Cerebellar cortex (tissue), 1 donor: ENCODE results near the gene SMIM1.

ENCODE experiments used
- DNase-seq: peaks from one replicate; pipeline ENCODE4 v3.0.0-alpha.2; 2015; ENCODE audit warnings: low spot score

SMIM1 gene

DNA sequence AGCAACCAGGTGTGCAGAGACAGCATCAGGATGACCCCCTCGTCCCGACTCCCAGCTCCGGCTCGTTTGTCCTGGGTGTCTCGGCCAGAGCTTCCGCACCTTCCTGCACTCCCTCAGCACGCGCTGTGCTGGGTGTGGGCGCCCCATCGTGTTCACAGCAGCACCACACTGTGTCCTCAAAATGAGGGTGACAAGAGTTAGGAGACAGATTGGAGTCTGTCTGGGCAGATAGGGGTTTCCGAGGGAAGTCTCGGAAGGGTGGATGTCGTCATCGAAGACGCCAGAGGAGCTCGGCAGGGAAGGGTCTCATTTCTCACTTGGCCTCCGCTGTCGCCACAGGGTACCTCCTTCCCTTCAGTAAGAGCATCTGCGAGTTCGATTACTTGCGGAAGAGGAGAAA is 16.2 kb upstream of the SMIM1 start:
- no peak for DNase-seq

DNA sequence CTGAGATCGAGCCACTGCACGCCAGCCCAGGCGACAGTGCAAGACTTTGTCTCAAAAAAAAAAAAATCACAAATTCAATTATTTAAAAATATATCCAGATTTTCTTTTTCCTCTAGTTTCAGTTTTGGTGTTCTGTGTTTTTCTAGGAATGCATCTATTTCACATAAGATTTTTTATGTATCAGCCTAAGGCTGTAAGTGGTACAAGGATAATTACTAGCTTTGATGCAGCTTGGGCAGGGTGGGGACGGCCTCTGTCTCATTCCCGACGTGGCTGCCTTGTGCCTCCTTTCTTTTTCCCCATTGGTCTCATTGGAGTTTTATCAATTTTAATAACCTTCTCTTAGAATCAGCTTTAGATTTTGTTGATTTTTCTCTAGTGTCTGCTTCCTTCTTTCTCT is 13.4 kb upstream of the SMIM1 start:
- no peak for DNase-seq

- DNase-seq = no peak
These were observed 12.8 kb upstream of the SMIM1 start for GRCh38 chr1:3759796-3760195.

- no peak for DNase-seq
These were observed 11.1 kb upstream of the SMIM1 start for GRCh38 chr1:3761296-3762010.

DNA sequence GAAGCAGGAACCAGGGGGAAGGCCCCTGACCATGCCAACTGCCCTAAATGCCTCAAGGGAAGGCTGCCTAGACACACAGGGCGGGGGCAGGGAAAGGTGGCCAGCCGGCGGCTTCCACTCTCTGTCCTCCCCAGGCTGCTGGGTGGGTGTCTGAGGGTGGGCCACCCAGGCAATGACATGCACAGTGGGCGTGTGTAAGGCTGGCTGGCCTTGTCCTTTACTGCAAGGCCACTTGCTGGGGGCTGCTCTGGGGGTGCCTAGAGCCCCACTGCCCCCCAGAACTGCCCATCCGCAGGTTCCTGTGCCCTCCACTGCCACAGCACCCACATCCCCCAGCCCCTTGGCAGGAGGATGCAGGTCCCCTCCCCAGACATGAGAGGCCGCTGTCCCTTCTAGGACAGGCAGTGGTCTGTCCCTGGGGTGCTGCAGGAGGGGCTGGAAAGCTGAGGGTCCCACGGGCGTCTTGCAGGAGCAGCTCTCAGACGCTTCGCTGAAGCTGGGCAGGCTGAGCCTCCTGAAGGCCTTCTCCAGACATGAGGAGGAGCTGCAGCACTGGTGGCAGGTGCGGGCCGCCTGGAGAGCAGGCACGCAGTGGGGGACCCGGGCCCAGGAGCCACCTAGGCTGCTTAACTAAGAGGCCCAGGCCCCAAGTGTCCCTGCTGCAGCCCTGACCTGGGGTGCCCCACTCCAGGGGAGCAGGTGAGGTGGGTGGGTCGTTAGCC is 10.2 kb upstream of the SMIM1 start:
- DNase-seq = no peak

GRCh38 chr1:3762873-3763228 is 9.7 kb upstream of the SMIM1 start:
- no peak for DNase-seq

DNA sequence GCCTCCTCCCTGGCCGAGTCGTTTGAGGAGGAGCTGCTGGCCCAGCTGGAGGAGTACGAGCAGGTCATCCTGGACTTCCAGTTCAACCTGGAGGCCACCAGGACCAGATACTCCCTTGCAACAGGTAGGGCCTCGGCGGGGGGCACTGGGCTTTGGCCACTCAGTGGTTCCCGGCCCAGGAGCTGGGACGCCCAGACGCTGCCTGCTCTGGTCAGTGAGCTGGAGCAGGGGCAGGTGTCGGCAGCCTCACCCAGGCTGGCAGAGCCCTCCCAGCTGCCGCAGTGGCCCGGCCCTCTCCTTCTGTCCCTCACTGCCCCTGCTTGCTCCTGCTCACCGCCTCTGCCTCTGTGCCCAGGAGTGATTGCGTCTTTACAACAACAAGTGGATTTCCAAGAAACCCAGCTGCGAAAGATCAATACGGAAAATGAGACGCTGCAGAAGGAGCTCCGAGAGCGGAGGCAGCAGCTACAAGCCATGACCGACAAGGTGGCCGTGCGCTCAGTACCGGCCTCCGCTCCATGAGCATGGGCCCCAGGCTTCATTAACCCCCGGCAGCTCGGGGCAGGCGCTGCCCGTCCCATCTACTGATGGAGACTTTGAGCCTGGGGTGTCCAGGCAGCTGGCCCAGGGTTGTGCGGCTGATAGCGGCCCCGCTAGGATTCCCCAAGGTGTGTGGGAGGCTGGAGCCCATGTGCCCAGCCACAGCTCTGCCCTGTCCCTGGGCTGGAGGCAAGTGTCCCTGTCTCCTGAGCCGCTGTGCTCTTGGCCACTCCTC is 9.0 kb upstream of the SMIM1 start:
- DNase-seq = no peak

- DNase-seq = no peak
These were observed 5.1 kb upstream of the SMIM1 start for GRCh38 chr1:3767328-3767925.

DNA sequence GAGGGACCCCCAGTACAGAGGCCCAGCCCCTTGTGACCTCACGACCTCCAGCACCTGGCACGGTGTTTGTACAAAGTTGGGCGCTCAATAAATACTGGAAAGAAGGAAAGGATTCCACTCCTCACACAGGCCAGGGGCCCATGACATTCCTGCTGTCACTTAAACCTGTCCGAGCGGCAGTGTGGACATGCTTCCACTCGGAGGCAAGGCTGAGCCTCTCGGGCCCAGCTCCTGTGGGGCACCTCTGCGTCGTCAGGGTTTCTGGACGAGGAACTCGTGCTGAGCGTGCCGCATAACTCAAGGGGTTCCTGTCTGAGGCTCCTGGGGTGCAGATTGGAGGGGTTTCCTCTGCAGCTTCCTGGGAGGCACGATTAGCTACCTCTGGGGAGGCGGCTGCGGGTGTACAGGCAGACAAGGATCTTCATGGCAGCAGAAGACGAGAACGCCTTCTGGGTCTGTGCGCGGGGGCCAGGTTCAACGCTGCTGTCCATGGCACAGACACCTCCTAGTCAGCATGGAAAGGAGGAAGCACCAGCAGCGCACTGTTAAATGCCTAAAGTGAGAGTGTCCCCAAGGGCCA is 3.6 kb upstream of the SMIM1 start:
- DNase-seq = no peak

DNA sequence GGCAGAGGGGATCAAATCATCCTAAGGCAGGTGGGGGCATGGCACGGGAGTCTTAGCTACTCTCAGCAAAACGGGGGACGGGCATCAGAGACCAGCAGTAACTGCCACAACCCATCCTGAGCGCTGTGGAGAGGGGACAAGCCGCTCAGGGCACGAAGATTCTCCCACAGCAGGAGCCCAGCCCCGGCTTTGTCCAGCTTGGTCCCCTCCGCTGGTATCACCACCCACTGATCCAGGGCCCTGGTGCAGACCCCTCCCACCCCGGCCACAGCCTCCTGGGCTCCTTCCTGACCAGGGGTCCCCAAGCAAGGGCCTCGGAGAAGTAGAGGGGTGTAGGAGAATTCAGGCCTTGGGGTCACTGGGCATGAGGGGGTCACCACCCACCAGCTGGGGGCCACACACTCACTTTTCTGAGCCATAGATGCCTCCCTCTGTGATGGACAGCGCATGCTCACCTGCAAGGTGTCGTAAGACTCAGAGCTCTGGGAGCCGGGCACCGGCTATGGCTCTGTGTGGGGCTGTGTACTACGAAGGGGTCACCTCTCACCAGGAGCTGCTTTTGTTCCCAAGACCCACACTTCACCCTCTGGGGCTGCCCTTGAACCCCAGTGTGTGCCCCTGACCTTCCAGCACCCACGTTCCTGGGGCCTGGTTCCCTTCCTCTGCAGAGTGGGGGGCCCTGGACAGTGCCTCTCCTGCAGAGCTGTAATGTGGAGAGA is 2.3 kb upstream of the SMIM1 start:
- DNase-seq = no peak

DNA sequence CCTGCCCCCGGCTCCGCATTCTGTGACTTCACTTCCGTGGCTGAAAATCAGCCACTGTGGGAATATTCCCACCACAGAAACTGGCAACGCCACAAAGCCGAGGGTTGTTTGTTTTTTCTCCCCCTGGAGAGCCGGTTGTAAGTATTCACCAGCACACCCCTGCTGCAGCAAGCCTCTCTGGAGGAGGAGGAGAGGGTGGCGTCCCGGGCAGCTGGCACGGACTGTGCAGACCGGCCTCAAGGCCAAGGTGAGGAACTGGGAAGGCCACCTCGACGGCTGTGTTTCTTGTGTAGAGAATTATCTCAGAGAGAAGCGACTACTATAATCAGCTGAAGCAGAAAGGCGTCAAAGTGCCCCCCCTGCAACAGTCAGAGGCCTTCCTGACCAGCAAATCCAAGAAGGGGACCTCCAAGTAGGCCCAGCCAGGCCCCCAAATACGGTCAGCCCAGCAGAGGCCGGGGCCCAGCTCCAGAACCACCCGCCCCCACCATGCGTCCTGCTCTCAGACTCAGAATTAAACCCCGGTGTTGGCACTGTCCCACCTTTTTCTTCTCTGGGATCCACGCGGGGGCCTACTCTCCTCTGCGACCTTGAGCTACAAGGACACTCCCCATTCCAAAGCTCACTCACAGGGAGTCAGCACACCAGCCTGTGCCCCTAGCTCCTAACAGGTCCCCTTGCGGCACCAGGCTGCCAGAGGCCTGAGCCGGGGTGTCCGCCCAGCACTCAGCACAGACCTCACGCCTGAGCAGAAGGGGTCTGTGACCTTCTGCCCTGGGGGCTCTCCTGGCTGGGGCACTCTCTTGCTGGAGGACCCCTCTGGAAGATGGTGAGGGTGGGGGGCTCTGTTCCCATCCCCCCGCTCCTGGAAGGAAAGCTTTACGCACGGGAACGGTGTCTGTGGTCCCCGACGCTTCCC is 1.2 kb upstream of the SMIM1 start:
- no peak for DNase-seq

- peak; percentile 70 for DNase-seq
These were observed 378 bp upstream of the SMIM1 start for GRCh38 chr1:3772027-3772714.

GRCh38 chr1:3773572-3774275 is 1.2 kb downstream of the SMIM1 start:
- DNase-seq = no peak

DNA sequence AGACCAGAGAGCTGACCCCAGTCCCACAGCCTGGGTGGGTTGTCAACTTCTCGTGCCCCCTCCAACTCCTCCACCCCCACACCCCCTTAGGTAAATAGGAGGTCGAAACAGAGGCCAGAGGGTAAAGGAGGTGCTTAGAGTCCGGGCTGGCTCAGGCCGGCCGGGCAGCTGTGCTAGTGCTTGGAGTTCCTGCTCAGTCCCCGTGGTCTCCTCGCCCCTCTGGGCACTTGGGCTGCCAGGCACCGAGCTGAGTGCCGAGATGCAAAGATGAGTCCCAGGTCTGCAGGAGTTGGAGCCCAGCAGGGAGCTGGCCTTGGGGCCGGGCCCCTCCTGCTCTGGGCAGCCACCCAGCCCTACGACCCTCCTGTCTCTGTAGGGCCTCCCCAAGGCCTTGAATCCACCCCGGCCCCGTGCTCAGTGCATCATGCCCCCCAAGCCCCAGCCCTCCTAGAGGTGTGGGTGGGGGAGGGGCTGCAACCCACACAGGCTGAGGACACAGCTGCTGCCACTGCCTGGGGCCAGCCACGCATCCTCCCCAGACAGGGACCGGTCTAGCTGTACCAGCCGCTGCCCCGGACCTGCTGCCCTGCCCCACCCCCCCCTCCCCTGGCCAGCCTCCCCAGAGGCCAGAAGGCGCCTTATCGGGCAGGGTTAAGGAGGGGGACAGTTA is 1.9 kb downstream of the SMIM1 start:
- no peak for DNase-seq

- DNase-seq = no peak
These were observed 2.5 kb downstream of the SMIM1 start for GRCh38 chr1:3774946-3775489.

DNA sequence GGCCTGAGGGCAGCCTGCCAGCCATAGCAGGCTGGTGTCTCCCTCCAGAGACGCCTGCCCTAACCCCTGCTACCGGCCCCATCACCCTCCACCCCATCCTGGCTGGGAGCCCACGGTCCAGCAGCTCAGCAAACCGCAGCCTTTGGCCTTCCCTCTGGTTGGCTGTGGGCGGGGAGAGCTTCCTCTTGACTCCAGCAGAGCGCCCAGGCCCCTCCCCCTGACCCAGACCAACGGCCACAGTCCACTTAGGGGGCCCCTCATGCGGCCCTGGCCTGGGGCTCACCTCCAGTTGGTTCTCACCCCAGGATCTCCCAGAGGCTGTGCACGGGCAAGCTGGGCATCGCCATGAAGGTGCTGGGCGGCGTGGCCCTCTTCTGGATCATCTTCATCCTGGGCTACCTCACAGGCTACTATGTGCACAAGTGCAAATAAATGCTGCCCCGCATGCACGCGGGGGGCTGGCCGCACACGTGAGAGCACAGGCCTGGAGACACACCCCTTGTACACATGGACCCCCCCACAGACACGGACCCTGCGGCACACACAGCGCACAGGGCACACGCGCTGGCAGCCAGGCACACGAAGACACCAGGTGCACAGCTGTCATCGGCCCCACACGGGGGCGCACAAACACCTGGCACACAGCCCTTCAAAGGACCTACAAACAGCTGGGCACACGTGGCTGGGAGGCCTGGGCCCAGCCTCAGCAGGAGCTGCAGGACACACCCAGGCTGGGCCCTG is 3.1 kb downstream of the SMIM1 start:
- peak; percentile 44 for DNase-seq

DNA sequence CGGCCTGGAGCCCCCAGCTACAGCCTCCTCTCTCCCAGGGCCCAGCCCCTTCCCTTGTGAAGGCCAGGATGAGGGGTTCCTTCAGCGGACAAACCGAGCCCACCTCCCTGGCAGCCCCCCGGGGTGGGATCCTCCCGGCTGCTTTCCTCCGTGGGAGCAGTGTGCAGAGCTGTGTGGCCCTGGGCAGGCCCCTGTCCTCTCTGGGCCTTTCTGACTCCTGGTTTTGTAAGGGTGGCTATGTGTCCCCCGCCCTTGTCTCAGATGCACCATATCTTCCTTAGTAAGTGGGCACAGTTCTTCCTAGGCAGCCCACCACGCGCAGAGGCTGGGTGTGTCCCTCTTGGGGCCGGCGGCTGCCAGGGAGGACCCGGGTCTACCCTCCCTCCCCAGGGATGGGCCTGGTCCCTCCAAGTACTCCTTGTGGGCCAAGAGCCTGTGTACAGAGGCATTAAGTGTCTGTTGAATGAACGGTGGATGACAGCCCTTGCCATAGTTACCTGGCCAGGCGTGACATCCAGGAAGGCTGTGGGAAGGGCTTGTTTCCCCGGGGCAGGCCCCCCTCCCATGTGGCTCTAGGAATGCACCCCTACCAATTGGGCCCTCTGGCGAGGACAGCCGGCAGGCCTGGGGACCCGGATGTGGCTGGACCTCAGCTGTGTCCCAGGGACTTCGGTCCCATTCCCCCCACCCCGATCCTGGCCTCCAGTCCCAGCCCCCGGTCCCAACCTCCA is 3.8 kb downstream of the SMIM1 start:
- DNase-seq = no peak
